ENCODE results near the gene TOP2B.

Gene TOP2B

GRCh38 chr3:25664812-25665314 lies at the start of gene TOP2B:
TSS of gene TOP2B (minus strand) at chr3:25664907. CDS start at chr3:25664297, 610 bp downstream.
- DNase-seq (ENCODE audit: low spot score), result peak; percentile 92

GRCh38 chr3:25713341-25713985 lies 48.8 kb upstream of the TOP2B start:
- no peak for DNase-seq (ENCODE audit: low spot score)

GRCh38 chr3:25711090-25711489 lies 46.4 kb upstream of the TOP2B start:
- no peak for DNase-seq (ENCODE audit: low spot score)

GRCh38 chr3:25708036-25708435 lies 43.3 kb upstream of the TOP2B start:
- DNase-seq (ENCODE audit: low spot score), result no peak

- no peak for DNase-seq (ENCODE audit: low spot score)
Measured at GRCh38 chr3:25707268-25707926, 42.7 kb upstream of the TOP2B start.

- DNase-seq (ENCODE audit: low spot score), result no peak
Measured at GRCh38 chr3:25706213-25706612, 41.5 kb upstream of the TOP2B start.

- DNase-seq (ENCODE audit: low spot score), result no peak
Measured at GRCh38 chr3:25697553-25697952, 32.8 kb upstream of the TOP2B start.

- no peak for DNase-seq (ENCODE audit: low spot score)
Measured at GRCh38 chr3:25695731-25696420, 31.2 kb upstream of the TOP2B start.

GRCh38 chr3:25693238-25693637 lies 28.5 kb upstream of the TOP2B start:
- no peak for DNase-seq (ENCODE audit: low spot score)

GRCh38 chr3:25692341-25692740 lies 27.6 kb upstream of the TOP2B start:
- no peak for DNase-seq (ENCODE audit: low spot score)

- DNase-seq (ENCODE audit: low spot score), result no peak
Measured at GRCh38 chr3:25690768-25691533, 26.2 kb upstream of the TOP2B start.

GRCh38 chr3:25689226-25689625 lies 24.5 kb upstream of the TOP2B start:
- DNase-seq (ENCODE audit: low spot score), result no peak

GRCh38 chr3:25687742-25688141 lies 23.0 kb upstream of the TOP2B start:
- no peak for DNase-seq (ENCODE audit: low spot score)

- no peak for DNase-seq (ENCODE audit: low spot score)
Measured at GRCh38 chr3:25686766-25687165, 22.1 kb upstream of the TOP2B start.

GRCh38 chr3:25683882-25684281 lies 19.2 kb upstream of the TOP2B start:
- DNase-seq (ENCODE audit: low spot score), result no peak

- DNase-seq (ENCODE audit: low spot score), result no peak
Measured at GRCh38 chr3:25683410-25683809, 18.7 kb upstream of the TOP2B start.

- DNase-seq (ENCODE audit: low spot score), result no peak
Measured at GRCh38 chr3:25679642-25680302, 15.1 kb upstream of the TOP2B start.

- DNase-seq (ENCODE audit: low spot score), result no peak
Measured at GRCh38 chr3:25679166-25679565, 14.5 kb upstream of the TOP2B start.

GRCh38 chr3:25678581-25678980 lies 13.9 kb upstream of the TOP2B start:
- DNase-seq (ENCODE audit: low spot score), result no peak

GRCh38 chr3:25677121-25677520 lies 12.4 kb upstream of the TOP2B start:
- DNase-seq (ENCODE audit: low spot score), result no peak

GRCh38 chr3:25674670-25675069 lies 10.0 kb upstream of the TOP2B start:
- no peak for DNase-seq (ENCODE audit: low spot score)

All from LoVo (cell line).